Left ventricle myocardium inferior (tissue), 1 donor: Measurements from ENCODE around the gene LPCAT3. TPM values are rescaled to one million over a fixed set of nuclear protein-coding genes. Genes with fewer than 3 reads are reported as not detected.

Experiments used
- DNase-seq: peaks from one replicate; pipeline ENCODE4 v3.0.0-alpha.2; 2020
- H3K27ac ChIP-seq: fragments of 200-600 bp; replicated peaks from 2 replicates; pipeline ENCODE4 v1.8.0; 2021
- H3K27me3 ChIP-seq: fragments of 200-600 bp; 2 replicates; pipeline ENCODE4 v1.8.0; 2021; ENCODE audit warnings: low read depth
- H3K36me3 ChIP-seq: fragments of 200-600 bp; 2 replicates; pipeline ENCODE4 v1.8.0; 2021
- H3K4me1 ChIP-seq: fragments of 200-600 bp; 2 replicates; pipeline ENCODE4 v1.8.0; 2021
- H3K4me3 ChIP-seq: fragments of 200-600 bp; 2 replicates; pipeline ENCODE4 v1.8.0; 2021; ENCODE audit warnings: mild to moderate bottlenecking, moderate library complexity
- H3K9me3 ChIP-seq: fragments of 200-600 bp; replicated peaks from 2 replicates; pipeline ENCODE4 v1.8.0; 2021
- CTCF ChIP-seq: fragments of 200-600 bp; IDR thresholded peaks from 2 replicates; pipeline ENCODE4 v1.8.0; 2021; ENCODE audit warnings: antibody characterized with exemption, mild to moderate bottlenecking, borderline replicate concordance
- intact Hi-C: fragments of 100-400 bp; cut with micrococcal nuclease; formaldehyde crosslinking; loops from one replicate; pipeline ENCODE4 v1.11.0; 2022
- total RNA-seq: library from RNA; stranded (reverse); fragmentation: NEBNext Ultra II Directional; extraction: Animal tissue kit (Norgen Biotek cat#: 25700); gene quantifications from one replicate; pipeline ENCODE4 v1.2.1, GENCODE V29; 2021
- donor health status: DM: no; HTN: yes; CAD: no; lungs with severe emphysema.

Gene LPCAT3
- total RNA-seq, 1 donor from 2014 or later: 35.1 TPM

DNA sequence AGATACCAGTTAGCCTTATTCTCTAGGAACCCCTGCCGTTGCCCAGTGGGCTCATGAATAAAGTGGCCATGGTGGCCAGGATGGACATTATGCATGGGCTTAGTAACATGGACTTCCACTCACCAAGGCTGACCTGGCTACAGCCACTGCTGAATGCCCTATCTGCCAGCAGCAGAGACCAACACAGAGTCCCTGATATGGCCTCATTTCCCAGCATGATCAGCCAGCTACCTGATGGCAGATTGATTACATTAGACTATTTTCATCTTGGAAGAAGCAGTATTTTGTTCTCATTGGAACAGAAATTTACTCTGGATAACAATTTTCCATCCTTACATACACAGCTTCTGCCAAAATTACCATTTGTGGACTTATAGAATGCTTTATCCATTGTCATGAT, 16.2 kb upstream of the LPCAT3 start:
- TF ChIP-seq CTCF: no peak
- no peak for DNase-seq
- intact Hi-C loops: no loop called here
- no peak overlapping the region for H3K27ac ChIP-seq
- H3K4me1 ChIP-seq: no peaks in the 10 kb centered on the region
- H3K4me3 ChIP-seq: no peak overlapping the region
- H3K27me3 ChIP-seq: no peaks in the 10 kb centered on the region
- no peaks in the 10 kb centered on the region for H3K36me3 ChIP-seq
- no peaks in the 10 kb centered on the region for H3K9me3 ChIP-seq

GRCh38 chr12:7032990-7033389, 14.7 kb upstream of the LPCAT3 start:
- no peaks in the 10 kb centered on the region for H3K27me3 ChIP-seq
- TF ChIP-seq CTCF: no peak
- no peak overlapping the region for H3K4me3 ChIP-seq
- H3K9me3 ChIP-seq: no peaks in the 10 kb centered on the region
- H3K4me1 ChIP-seq: no peaks in the 10 kb centered on the region
- DNase-seq: no peak
- no peak overlapping the region for H3K27ac ChIP-seq
- intact Hi-C loops: no loop called here
- H3K36me3 ChIP-seq: no peaks in the 10 kb centered on the region

DNA sequence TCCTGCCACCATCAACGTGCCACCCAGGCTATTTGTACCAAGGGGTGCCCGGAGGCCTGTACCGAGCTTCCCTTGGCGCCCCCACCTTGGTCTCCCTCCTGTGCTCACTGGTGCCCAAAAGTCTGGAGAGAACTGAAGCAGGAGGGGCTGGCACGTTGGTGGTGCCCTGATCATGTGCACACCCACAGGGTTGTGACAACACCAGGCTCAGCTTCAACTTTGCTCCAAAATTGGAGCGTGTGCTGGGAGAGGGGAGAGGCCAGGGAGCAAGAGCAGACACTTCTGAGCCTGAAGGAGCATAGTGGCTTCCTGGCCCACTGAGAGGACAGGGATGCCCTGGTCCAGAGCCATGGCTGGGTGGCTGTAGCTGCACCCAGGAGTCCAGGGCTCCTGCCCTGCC, 13.0 kb upstream of the LPCAT3 start:
- Histone ChIP-seq H3K27me3 (no peaks in the 10 kb centered on the region), H3K4me3 (no peak overlapping the region), H3K4me1 (no peaks in the 10 kb centered on the region), H3K9me3 (no peaks in the 10 kb centered on the region), H3K27ac (no peak overlapping the region), H3K36me3 (no peaks in the 10 kb centered on the region)
- no peak for DNase-seq
- TF ChIP-seq CTCF: no peak
- intact Hi-C loops: no loop called here

DNA sequence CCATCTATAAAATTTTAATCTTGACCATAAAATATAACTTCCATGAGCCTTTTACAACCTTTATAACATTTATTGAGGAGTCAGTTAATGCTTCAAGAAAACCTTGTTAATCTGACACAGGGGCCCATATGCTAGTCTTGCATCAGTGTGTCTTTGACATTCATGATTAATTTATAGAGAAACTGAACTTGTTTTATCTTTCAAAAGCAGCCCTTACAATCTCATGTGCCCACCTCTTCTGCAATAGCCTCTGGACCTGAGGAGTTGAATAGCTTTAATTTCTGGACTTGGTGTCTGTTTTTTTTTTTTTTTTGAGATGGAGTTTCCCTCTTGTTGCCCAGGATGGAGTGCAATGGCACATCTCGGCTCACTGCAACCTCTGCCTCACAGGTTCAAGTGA, 8.6 kb upstream of the LPCAT3 start:
- TF ChIP-seq CTCF: no peak
- Histone ChIP-seq H3K4me3 (no peak overlapping the region), H3K9me3 (no peaks in the 10 kb centered on the region), H3K36me3 (no peaks in the 10 kb centered on the region), H3K4me1 (no peaks in the 10 kb centered on the region), H3K27me3 (no peaks in the 10 kb centered on the region), H3K27ac (no peak overlapping the region)
- DNase-seq: no peak
- intact Hi-C loops: no loop called here

DNA sequence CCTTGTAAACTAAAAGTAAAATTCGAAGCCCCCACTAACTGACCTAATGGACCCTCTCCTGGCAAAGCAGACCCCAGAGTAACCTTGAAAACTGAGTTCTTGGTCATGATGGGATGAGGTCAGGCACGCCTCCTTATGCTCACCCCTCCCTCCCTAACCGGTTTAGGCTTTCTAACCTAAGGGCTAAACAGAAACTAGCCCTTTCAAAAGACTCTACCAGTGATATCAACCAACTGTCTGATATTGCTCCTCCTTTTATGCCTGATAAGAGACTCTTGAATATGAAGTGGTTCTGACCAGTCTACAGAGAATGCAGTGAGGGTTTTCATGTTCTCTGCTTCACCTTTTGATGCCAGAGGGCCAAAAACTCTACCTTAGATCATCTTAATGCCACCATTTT, 4.8 kb upstream of the LPCAT3 start:
- Histone ChIP-seq H3K9me3 (no peaks in the 10 kb centered on the region), H3K4me3 (no peak overlapping the region), H3K27ac (no peak overlapping the region), H3K27me3 (no peaks in the 10 kb centered on the region), H3K4me1 (peaks cover 9% of the 10 kb centered on the region), H3K36me3 (no peaks in the 10 kb centered on the region)
- no peak for DNase-seq
- intact Hi-C loops: no loop called here
- no peak for TF ChIP-seq CTCF

GRCh38 chr12:7021956-7022355, 3.7 kb upstream of the LPCAT3 start:
- Histone ChIP-seq H3K27me3 (no peaks in the 10 kb centered on the region), H3K36me3 (no peaks in the 10 kb centered on the region), H3K4me1 (peaks cover 21% of the 10 kb centered on the region), H3K9me3 (no peaks in the 10 kb centered on the region), H3K4me3 (no peak overlapping the region), H3K27ac (no peak overlapping the region)
- TF ChIP-seq CTCF: no peak
- intact Hi-C loops: no loop called here
- no peak for DNase-seq
